ENCODE data around the gene ZNF521. TPM values are rescaled to one million over a fixed set of nuclear protein-coding genes. Genes with fewer than 3 reads are reported as not detected.

Gene ZNF521
- total and polyA plus RNA-seq, 9 donors: 24.3 to 51.3 (median 44.1) TPM

DNA sequence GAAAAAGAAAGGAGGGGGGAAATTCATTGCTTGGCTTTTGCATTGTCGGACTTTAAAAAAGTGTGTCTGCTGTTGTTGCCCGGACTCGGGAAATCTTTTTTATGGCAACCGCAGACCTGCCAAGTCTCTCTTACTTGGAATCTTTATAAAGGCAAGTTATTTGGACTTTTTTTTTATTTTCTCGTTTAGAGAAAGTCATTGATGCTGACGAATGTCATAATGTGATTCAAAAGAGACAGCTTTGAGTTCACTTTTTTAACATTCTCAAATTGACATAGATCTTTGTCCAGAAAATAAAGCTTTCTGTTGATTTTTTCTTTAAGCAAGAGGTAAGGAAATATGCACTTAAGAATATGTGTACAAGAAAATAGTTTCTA is 651 bp upstream of the ZNF521 start:
- 1 to 2% (median 1%) methylated on average over 6 of the region's 6 CpGs for WGBS, 3 donors

DNA sequence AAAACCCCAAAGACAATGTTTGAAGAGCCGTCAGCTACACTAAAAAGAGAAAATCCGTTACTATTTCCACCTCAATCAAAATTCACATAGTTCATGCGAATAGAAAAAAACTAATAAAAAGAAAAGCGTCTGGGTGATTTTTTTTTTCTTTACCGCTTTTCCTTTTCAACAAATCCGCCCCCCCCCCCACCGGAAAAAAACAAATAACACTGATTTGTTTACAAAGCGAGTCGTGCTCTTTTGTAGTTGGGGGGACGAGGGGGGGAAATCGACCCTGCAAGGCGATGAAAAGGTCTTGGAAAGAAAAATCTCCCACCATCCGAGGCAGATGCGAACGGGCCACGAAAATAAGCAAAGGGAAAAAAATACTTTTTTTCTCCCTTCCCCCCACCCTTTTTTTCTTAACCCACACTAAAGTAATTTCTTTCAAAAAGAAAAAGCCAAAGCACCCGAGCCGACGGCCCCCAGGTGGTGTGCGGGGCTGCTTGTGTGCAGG is 638 bp downstream of the ZNF521 start:
- peak in 3 of 5 donors; percentile 28 to 46 (median 35) for DNase-seq
- H3K36me3 ChIP-seq: no peaks in the 10 kb centered on the region
- H3K27ac ChIP-seq: peak overlapping the region; percentile 98
- H3K4me1 ChIP-seq (ENCODE audit: insufficient read depth): peaks cover 2% of the 10 kb centered on the region
- peak overlapping the region; percentile 78 for H3K4me3 ChIP-seq
- TF ChIP-seq EP300 (IDR thresholded peaks at IDR 0.05) (no peak), POLR2A (IDR thresholded peaks at IDR 0.05) (no peak)
- TF ChIP-seq, protein P1, sequence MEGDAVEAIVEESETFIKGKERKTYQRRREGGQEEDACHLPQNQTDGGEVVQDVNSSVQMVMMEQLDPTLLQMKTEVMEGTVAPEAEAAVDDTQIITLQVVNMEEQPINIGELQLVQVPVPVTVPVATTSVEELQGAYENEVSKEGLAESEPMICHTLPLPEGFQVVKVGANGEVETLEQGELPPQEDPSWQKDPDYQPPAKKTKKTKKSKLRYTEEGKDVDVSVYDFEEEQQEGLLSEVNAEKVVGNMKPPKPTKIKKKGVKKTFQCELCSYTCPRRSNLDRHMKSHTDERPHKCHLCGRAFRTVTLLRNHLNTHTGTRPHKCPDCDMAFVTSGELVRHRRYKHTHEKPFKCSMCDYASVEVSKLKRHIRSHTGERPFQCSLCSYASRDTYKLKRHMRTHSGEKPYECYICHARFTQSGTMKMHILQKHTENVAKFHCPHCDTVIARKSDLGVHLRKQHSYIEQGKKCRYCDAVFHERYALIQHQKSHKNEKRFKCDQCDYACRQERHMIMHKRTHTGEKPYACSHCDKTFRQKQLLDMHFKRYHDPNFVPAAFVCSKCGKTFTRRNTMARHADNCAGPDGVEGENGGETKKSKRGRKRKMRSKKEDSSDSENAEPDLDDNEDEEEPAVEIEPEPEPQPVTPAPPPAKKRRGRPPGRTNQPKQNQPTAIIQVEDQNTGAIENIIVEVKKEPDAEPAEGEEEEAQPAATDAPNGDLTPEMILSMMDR (IDR thresholded peaks at IDR 0.05): no peak
- WGBS, 3 donors: 0 to 1% (median 0%) methylated on average over 20 of the region's 20 CpGs
- intact Hi-C loops (cut with DNase I): loop anchor here in 3 of 4 donors (2.0 to 10.0 kb wide), 2 partner anchors 121 to 477 kb away; no protein-coding TSS in a partner anchor
- H3K9me3 ChIP-seq: no peaks in the 10 kb centered on the region
- no peaks in the 10 kb centered on the region for H3K27me3 ChIP-seq

More for the DNA sequence above, 651 bp upstream of the ZNF521 start:
- Histone ChIP-seq H3K27ac (peak overlapping the region in 1 of 2 donors; percentile 4), H3K27me3 (no peaks in the 10 kb centered on the region), H3K4me1 (ENCODE audit: insufficient read depth) (no peaks in the 10 kb centered on the region), H3K4me3 (peak overlapping the region; percentile 21), H3K9me3 (no peaks in the 10 kb centered on the region), H3K36me3 (no peaks in the 10 kb centered on the region)
- intact Hi-C loops (cut with DNase I): loop anchor here in 2 of 4 donors (10.0 kb wide), 1 partner anchor 478 kb away; no protein-coding TSS in a partner anchor
- DNase-seq: peak in 1 of 5 donors; percentile 13
- TF ChIP-seq, protein P1 (IDR thresholded peaks at IDR 0.05): no peak

DNA sequence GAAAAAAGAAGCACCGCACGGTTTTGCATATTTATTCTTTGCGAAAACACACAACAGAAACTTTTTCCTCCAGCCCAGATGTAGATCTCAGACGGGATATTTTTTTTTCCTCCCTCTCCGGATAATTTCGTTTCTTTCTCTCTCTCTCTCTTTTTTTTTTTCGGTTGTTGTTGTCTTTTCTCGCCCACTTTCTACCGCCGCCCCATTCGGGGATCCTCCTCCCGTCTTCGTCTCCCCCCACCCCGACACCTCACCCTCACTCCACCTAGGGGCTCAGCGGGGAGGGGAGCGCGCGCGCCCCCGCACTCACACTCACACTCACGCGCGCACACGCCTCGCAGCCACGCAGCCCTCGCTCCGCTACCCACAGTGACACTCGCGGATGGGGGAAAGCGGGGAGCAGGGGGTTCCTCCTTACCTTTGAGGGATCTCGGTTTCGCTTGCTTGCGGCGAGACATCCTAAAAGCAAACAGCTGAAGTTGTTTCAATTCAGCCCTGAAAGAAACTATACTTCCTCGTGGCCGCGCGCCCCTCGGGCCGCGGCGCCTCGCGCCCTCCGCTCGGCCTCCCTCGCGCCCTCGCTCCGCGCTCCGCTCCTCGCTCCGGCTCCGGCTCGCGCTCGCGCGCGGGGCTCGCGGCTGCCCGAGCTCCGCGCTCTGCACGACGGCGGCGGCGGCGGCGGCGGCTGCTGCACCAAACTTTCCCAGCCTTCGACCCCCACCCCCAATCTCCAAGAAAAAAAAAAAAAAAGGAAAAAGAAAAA is 1.3 kb downstream of the ZNF521 start:
- Histone ChIP-seq H3K4me1 (ENCODE audit: insufficient read depth) (peaks cover 2% of the 10 kb centered on the region), H3K9me3 (no peaks in the 10 kb centered on the region), H3K36me3 (no peaks in the 10 kb centered on the region), H3K4me3 (peak overlapping the region; percentile 78), H3K27me3 (no peaks in the 10 kb centered on the region), H3K27ac (peak overlapping the region; percentile 98)
- WGBS, 3 donors: 0 to 1% (median 0%) methylated on average over 75 to 76 of the region's 76 CpGs
- TF ChIP-seq POLR2A (IDR thresholded peaks at IDR 0.05) (peak; percentile 53), EP300 (IDR thresholded peaks at IDR 0.05) (no peak)
- TF ChIP-seq, protein P1 (IDR thresholded peaks at IDR 0.05): peak in 1 of 3 donors; percentile 6
- peak; percentile 76 to 84 (median 81) for DNase-seq
- intact Hi-C loops (cut with DNase I): loop anchor here in 3 of 4 donors (2.0 to 10.0 kb wide), 2 partner anchors 120 to 476 kb away; no protein-coding TSS in a partner anchor

DNA sequence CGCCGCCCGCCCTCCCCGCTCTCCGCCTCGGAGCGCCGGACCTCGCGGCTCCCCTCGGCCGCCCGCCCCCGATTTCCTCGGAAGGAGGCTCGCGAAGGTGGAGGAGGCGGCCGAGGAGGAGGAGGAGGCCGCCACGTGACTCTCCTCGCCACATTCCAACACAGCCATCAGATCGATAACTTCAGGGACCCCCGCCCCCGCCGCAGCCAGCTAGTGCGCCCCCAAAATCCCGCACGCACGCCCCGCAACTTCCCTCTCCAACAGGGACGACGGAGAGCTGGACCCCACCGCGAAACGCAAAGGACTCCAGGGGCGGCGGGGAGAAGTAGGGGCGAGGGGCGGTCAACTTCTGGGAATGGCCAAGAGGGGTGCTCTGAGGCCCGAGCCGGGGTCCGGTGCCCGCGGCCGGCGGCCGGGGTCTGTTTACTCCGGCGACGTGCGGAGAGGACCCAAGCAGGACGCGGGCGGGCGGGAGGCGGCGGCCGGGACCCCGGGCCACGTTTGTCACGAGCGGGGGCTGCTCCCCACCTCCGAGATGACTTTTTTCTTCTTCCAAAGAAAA is 2.0 kb downstream of the ZNF521 start:
- WGBS, 3 donors: 0 to 1% (median 0%) methylated on average over 36 to 64 of the region's 64 CpGs
- peak overlapping the region; percentile 98 for H3K27ac ChIP-seq

More for the DNA sequence above, 2.0 kb downstream of the ZNF521 start:
- H3K9me3 ChIP-seq: no peaks in the 10 kb centered on the region
- TF ChIP-seq, protein P1 (IDR thresholded peaks at IDR 0.05): no peak
- TF ChIP-seq EP300 (IDR thresholded peaks at IDR 0.05) (no peak), POLR2A (IDR thresholded peaks at IDR 0.05) (no peak)
- no peaks in the 10 kb centered on the region for H3K27me3 ChIP-seq
- DNase-seq: peak in 4 of 5 donors; percentile 48 to 76 (median 62)
- H3K4me1 ChIP-seq (ENCODE audit: insufficient read depth): peaks cover 2% of the 10 kb centered on the region
- intact Hi-C loops (cut with DNase I): loop anchor here (2.0 to 10.0 kb wide), 4 partner anchors 115 to 475 kb away; no protein-coding TSS in a partner anchor
- H3K4me3 ChIP-seq: peak overlapping the region; percentile 78
- no peaks in the 10 kb centered on the region for H3K36me3 ChIP-seq
